Gastrocnemius medialis (tissue), 4 donors: ENCODE data around the gene HIGD2A.

Source experiments
- CTCF ChIP-seq, 5 experiments: fragments of 450-650 bp in 3 of 5; fragments of 200-600 bp in 2 of 5; sonication (generic) in 2 of 5; IDR thresholded peaks in 4 of 5; conservative IDR thresholded peaks in 1 of 5; 1 replicate in 4 of 5; 2 replicates in 1 of 5; pipeline ENCODE4 v1.5.1; 2016 to 2019; ENCODE audit warnings: antibody characterized with exemption in 5 of 5, mild to moderate bottlenecking in 3 of 5, moderate library complexity in 3 of 5
- POLR2A ChIP-seq, 2 donors: fragments of 450-650 bp; IDR thresholded peaks; one replicate each; pipeline ENCODE4 v1.6.1; 2017; ENCODE audit warnings: antibody characterized with exemption in 2 of 2, mild to moderate bottlenecking in 2 of 2, moderate library complexity in 2 of 2

DNA sequence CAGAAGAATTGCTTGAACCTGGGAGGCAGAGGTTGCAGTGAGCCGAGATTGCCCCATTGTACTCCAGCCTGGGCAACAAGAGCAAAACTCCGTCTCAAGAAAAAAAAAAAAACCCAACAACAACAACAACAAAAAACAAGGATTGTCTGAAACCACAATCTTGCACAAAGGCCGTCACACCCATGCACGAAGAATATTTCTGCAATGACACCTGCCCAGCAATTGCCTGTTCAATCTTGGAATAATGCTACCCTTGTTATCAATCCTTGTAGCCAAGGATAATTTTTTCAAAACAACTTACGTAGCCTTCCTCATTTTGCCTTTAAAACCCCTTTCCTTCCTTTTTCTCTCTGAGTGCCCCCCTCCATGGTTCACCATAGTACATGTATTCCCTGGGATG, 31.5 kb downstream of the HIGD2A start:
- TF ChIP-seq CTCF (IDR thresholded peaks at IDR 0.05 in 4 of 5, conservative IDR thresholded peaks at IDR 0.05 in 1 of 5), result no peak
- TF ChIP-seq POLR2A (IDR thresholded peaks at IDR 0.05), result no peak
